ENCODE measurements around the gene UCHL1. TPM values are rescaled to one million over a fixed set of nuclear protein-coding genes. Genes with fewer than 3 reads are reported as not detected.
A peak's percentile ranks its signal among the peaks of the same experiment; 100 is the strongest.

UCHL1 gene
- total RNA-seq, 4 donors from 2014 or later, result 9.8 to 43.0 (median 39.6) TPM

DNA sequence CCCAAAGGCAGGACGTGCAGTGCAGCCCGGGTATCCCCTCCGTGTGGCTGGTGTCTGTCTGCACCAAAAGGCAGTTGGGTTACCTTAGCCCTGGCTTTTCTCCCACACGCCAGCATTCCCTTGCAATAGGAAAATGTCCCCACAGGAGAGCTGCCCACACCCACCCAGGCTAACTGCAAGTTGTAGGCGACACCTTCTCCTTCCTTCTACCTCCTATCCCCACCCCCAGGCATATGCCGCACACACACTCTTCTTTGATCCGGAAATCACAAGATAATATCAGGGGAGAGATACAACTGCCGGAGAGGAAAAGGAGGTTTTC, 41.9 kb upstream of the UCHL1 start:
- no peak for ATAC-seq
- Histone ChIP-seq H3K9me3 (no peaks in the 10 kb centered on the region), H3K4me1 (peaks cover 0 to 58% (median 3%) of the 10 kb centered on the region in 3 donors), H3K36me3 (no peaks in the 10 kb centered on the region), H3K27me3 (no peaks in the 10 kb centered on the region), H3K27ac (peak overlapping the region in 3 of 4 donors; percentile 76 to 92 (median 89)), H3K4me3 (peak overlapping the region in 1 of 2 donors; percentile 90)
- 40 to 58% methylated on average over 2 to 4 of the region's 8 CpGs for WGBS, 2 donors (ENCODE audit: low coverage in 1 of 2)
- TF ChIP-seq, protein P1, sequence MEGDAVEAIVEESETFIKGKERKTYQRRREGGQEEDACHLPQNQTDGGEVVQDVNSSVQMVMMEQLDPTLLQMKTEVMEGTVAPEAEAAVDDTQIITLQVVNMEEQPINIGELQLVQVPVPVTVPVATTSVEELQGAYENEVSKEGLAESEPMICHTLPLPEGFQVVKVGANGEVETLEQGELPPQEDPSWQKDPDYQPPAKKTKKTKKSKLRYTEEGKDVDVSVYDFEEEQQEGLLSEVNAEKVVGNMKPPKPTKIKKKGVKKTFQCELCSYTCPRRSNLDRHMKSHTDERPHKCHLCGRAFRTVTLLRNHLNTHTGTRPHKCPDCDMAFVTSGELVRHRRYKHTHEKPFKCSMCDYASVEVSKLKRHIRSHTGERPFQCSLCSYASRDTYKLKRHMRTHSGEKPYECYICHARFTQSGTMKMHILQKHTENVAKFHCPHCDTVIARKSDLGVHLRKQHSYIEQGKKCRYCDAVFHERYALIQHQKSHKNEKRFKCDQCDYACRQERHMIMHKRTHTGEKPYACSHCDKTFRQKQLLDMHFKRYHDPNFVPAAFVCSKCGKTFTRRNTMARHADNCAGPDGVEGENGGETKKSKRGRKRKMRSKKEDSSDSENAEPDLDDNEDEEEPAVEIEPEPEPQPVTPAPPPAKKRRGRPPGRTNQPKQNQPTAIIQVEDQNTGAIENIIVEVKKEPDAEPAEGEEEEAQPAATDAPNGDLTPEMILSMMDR (IDR thresholded peaks at IDR 0.05), result peak in 1 of 4 experiments; percentile 1
- TF ChIP-seq POLR2A (IDR thresholded peaks at IDR 0.05), result no peak
- TF ChIP-seq POLR2AphosphoS5 (IDR thresholded peaks at IDR 0.05), result no peak
- TF ChIP-seq EP300 (IDR thresholded peaks at IDR 0.05), result no peak

DNA sequence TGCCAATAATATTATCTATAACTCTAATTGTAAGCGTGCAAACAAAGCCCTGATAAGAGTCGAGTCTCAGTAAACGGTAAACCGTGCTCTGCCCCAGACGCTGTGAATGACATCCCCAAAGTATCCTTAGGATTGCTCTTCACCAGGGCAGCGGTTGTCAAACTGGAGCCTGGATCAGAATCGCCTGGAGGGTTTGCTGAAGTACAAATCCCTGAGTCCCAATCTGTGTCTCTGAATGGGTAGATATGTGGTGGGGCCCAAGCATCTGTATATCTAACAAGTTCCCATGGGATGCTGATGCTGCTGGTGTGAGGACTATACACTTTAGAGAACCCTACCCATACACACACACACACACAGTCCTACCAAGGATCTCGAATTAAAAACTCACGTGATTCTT, 41.6 kb upstream of the UCHL1 start:
- ATAC-seq, result no peak
- Histone ChIP-seq H3K4me3 (no peak overlapping the region), H3K27ac (peak overlapping the region in 3 of 4 donors; percentile 76 to 92 (median 89)), H3K27me3 (no peaks in the 10 kb centered on the region), H3K36me3 (no peaks in the 10 kb centered on the region), H3K9me3 (no peaks in the 10 kb centered on the region), H3K4me1 (peaks cover 0 to 56% (median 3%) of the 10 kb centered on the region in 3 donors)
- WGBS, 2 donors (ENCODE audit: low coverage in 1 of 2), result 43 to 68% methylated on average over 2 to 5 of the region's 9 CpGs
- TF ChIP-seq, protein P1 (IDR thresholded peaks at IDR 0.05), result no peak
- TF ChIP-seq EP300 (IDR thresholded peaks at IDR 0.05), result no peak
- no peak for TF ChIP-seq POLR2A (IDR thresholded peaks at IDR 0.05)
- no peak for TF ChIP-seq POLR2AphosphoS5 (IDR thresholded peaks at IDR 0.05)

DNA sequence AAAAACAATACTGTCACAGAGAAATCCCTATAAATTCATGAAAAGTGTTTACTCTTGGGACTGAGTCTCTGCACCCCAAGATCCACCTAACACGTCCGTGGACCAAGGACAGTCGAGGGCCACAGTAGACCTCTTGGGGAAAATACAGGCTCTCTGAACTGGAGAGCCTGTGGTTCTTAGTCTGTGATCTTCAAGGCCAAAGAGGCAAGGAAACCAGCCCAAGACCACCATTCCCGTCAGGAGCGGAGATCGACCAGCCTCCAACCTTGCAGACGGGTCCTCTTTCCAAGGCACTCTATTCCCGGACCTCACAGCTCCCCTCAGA, 40.8 kb upstream of the UCHL1 start:
- H3K4me1 ChIP-seq, result peaks cover 0 to 50% (median 3%) of the 10 kb centered on the region in 3 donors
- H3K9me3 ChIP-seq, result no peaks in the 10 kb centered on the region
- no peak for ATAC-seq
- WGBS, 2 donors (ENCODE audit: low coverage in 1 of 2), result 0 to 16% methylated on average over 1 to 5 of the region's 8 CpGs
- H3K27me3 ChIP-seq, result no peaks in the 10 kb centered on the region
- H3K36me3 ChIP-seq, result no peaks in the 10 kb centered on the region
- peak overlapping the region; percentile 62 to 66 for H3K4me3 ChIP-seq
- no peak for TF ChIP-seq POLR2A (IDR thresholded peaks at IDR 0.05)
- TF ChIP-seq, protein P1 (IDR thresholded peaks at IDR 0.05), result no peak
- no peak for TF ChIP-seq POLR2AphosphoS5 (IDR thresholded peaks at IDR 0.05)
- no peak for TF ChIP-seq EP300 (IDR thresholded peaks at IDR 0.05)
- peak overlapping the region; percentile 63 to 92 (median 90) for H3K27ac ChIP-seq

DNA sequence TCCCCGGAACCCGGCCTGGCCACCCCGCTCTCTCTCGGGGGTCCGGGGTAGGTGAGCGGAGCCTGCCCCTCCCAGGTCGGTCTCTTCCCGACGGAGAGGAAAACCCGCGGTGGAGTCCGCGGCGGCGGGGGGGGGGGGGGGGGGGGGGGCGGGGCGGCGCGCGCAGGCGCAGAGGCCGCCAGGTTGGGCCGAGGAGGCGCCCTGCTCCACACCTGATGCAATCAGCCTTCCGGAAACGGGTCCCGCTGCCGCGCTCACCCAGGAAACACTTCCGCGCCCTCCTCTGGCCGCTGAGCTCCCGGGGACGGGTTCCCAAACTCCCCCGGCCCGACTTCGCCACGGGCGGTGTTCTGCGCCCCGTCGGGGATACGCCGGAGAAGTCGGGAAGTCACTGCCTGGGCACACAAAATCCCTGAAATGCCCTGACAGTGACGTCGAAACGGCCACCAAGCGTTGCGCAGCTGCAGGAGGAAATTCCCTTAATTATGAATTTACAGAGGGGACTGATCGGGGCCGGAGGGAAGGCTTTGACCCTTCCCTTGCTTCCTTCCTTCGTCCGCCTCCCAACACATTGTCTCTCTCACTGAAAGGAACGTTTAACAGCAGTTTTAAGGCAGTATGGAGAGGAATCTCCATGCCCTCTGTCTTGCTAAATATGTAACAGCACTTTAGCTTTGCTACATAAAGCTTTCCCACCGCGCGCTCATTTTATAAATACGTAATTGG, 40.3 kb upstream of the UCHL1 start:
- Histone ChIP-seq H3K4me1 (peaks cover 0 to 45% (median 3%) of the 10 kb centered on the region in 3 donors), H3K36me3 (no peaks in the 10 kb centered on the region), H3K9me3 (no peaks in the 10 kb centered on the region), H3K27me3 (no peaks in the 10 kb centered on the region), H3K27ac (peak overlapping the region; percentile 63 to 92 (median 90)), H3K4me3 (peak overlapping the region; percentile 62 to 66)
- ATAC-seq, result peak; percentile 67
- WGBS, 2 donors (ENCODE audit: low coverage in 1 of 2), result 3% methylated on average over 9 to 10 of the region's 59 CpGs
- peak in 1 of 2 donors; percentile 49 for TF ChIP-seq POLR2A (IDR thresholded peaks at IDR 0.05)
- TF ChIP-seq EP300 (IDR thresholded peaks at IDR 0.05), result no peak
- TF ChIP-seq, protein P1 (IDR thresholded peaks at IDR 0.05), result peak; percentile 14 to 52 (median 35)
- peak; percentile 57 for TF ChIP-seq POLR2AphosphoS5 (IDR thresholded peaks at IDR 0.05)

DNA sequence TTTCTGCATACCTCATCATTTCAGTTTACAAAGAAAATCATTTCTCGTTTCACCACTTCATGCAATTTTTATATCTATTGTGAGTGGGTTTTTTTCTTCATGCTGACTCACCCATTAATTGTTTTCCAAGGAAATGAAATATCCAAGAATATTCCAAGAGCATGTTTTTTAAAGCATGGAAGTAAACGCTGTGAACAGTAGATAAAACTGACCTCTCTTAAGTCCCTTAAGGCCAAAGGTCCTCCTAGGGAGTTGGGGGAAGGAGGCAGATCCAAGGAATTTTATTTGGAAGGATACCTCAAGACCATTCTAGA, 39.8 kb upstream of the UCHL1 start:
- no peak for ATAC-seq
- H3K36me3 ChIP-seq, result no peaks in the 10 kb centered on the region
- H3K27ac ChIP-seq, result peak overlapping the region; percentile 63 to 92 (median 90)
- peak overlapping the region; percentile 62 to 66 for H3K4me3 ChIP-seq
- H3K9me3 ChIP-seq, result no peaks in the 10 kb centered on the region
- TF ChIP-seq POLR2A (IDR thresholded peaks at IDR 0.05) (no peak), EP300 (IDR thresholded peaks at IDR 0.05) (no peak), POLR2AphosphoS5 (IDR thresholded peaks at IDR 0.05) (no peak)
- TF ChIP-seq, protein P1 (IDR thresholded peaks at IDR 0.05), result no peak
- 11 to 16% methylated on average over 2 of the region's 2 CpGs for WGBS, 2 donors (ENCODE audit: low coverage in 1 of 2)
- peaks cover 0 to 40% (median 3%) of the 10 kb centered on the region in 3 donors for H3K4me1 ChIP-seq
- no peaks in the 10 kb centered on the region for H3K27me3 ChIP-seq
